C4-2B (cell line): Measurements from ENCODE around the gene PHLDB2.

Experiments used
- H3K27ac ChIP-seq: fragments of 450-650 bp; 2 replicates; pipeline ENCODE4 v1.5.1; 2017
- ZFX ChIP-seq: fragments of 450-650 bp; IDR thresholded peaks from 2 replicates; pipeline ENCODE4 v1.6.1; 2017
- TF ChIP-seq, protein P1 (sequence below): fragments of 450-650 bp; conservative IDR thresholded peaks from 2 replicates; pipeline ENCODE4 v1.5.1; 2017; ENCODE audit warnings: mild to moderate bottlenecking

PHLDB2 gene

GRCh38 chr3:111986800-111987199 is 127.7 kb downstream of the PHLDB2 start:
- no peak overlapping the region for H3K27ac ChIP-seq
- TF ChIP-seq, protein P1, sequence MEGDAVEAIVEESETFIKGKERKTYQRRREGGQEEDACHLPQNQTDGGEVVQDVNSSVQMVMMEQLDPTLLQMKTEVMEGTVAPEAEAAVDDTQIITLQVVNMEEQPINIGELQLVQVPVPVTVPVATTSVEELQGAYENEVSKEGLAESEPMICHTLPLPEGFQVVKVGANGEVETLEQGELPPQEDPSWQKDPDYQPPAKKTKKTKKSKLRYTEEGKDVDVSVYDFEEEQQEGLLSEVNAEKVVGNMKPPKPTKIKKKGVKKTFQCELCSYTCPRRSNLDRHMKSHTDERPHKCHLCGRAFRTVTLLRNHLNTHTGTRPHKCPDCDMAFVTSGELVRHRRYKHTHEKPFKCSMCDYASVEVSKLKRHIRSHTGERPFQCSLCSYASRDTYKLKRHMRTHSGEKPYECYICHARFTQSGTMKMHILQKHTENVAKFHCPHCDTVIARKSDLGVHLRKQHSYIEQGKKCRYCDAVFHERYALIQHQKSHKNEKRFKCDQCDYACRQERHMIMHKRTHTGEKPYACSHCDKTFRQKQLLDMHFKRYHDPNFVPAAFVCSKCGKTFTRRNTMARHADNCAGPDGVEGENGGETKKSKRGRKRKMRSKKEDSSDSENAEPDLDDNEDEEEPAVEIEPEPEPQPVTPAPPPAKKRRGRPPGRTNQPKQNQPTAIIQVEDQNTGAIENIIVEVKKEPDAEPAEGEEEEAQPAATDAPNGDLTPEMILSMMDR, result no peak
- TF ChIP-seq ZFX, result no peak

DNA sequence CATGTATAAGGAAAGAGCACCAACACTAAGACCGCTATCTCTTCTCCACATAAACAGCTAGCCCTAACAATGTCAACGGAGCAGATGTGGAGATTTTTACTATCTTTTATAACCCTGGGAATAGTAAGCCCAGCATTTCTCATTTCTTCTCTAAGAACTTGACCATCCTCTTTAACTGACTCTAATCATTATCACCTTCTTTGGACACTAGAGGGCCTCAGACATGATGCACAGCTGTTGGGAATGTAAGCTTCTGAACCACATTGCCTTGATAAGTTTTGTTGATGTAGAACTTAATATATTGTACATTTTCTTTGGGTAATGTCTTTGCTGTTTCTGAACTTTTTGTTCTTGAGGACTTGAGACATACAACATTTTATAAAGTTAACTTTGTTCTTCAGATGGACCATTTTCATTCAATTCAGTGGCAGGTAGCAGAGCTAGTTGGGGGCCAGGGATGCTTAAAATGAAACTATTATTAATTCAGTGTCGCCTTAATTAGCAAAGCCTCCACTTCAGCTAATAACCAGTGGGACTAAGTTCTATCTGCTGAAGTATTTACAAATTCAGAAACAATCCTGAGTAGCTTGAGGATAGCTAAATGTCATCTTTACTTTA is 130.1 kb downstream of the PHLDB2 start:
- TF ChIP-seq ZFX, result no peak
- TF ChIP-seq, protein P1, result peak; percentile 83
- no peak overlapping the region for H3K27ac ChIP-seq

- TF ChIP-seq, protein P1, result no peak
- TF ChIP-seq ZFX, result no peak
- no peak overlapping the region for H3K27ac ChIP-seq
Observed at GRCh38 chr3:111993038-111993437, 134.0 kb downstream of the PHLDB2 start.

DNA sequence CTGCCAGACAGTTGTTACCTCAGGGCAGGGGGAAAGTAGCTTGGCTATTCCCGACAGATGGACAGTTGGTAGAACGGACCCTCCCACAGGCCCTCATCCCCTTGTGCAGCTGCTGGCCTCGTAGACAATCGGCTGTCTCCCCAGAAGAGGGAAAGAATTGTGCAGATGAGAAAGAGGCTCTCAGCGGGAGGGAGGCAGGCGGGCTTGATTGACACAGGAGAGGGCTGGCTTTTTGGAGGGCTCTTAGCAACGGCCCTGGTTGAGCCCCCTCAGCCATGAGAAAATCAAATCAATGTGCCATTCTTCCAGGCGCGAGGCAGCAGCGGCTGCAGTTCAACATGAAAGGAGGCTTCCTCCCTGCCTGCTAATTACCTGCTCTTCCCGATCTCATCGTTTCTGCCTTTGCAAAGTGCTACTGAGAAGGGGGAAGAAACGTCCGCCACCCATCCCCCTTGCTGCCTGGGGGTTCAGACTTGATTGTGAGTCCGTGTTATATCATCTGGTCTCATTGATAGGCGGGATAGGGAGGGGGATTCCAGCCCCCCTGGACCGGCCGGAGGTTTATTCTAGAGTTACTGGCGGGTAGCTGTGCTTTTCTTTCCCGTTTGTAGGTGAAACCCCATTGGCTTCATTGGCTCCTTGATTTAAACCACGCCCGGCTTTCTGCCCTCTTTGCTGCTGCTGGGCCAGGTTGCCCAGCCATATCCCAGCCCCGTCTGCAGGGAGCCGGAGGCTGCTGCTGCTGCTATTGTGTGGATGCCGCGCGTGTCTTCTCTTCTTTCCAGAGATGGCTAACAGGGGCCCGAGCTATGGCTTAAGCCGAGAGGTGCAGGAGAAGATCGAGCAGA is 139.8 kb downstream of the PHLDB2 start, which contains the start of gene TAGLN3:
TAGLN3 (plus strand) TSS at position 287 of the 848 bp plus-strand sequence; CDS start at position 788, 501 bp downstream.
- no peak for TF ChIP-seq ZFX
- TF ChIP-seq, protein P1, result no peak
- H3K27ac ChIP-seq, result no peak within 1 kb of the TSS

DNA sequence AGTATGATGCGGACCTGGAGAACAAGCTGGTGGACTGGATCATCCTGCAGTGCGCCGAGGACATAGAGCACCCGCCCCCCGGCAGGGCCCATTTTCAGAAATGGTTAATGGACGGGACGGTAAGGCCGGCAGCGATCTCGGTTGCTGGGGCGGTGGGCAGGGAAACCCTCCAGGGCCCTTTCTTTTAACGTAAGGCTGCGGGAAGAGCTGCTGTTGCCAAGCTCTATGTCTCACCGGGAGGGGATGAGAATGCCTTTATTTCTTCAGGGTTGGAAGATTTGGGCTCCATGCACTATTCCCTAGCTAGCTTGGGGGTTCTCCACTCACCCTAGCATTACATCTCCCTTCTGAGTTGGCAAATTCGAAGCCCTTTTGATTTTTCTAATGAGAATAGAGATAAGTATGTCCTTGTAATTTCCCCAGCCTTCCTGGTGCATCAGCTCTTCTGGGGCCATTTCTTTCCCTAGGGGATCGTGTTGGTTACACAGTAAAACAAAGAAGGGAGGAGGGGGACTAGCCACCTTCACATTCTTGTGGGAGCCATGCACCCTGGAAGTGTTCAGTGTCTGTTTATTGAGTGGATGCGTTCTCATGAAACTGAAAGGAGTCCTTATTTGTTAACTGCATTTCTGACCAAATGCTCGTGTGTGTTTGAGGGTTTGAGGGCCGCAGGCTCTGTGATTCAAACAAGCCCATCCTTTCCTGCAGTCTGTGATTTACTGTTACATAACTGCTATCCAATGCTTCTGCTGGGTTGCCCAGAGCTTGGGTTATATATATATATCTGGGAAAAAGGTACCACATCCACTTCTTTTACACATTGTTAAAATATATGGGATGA is 140.6 kb downstream of the PHLDB2 start:
- no peak overlapping the region for H3K27ac ChIP-seq
- TF ChIP-seq, protein P1, result no peak
- no peak for TF ChIP-seq ZFX

DNA sequence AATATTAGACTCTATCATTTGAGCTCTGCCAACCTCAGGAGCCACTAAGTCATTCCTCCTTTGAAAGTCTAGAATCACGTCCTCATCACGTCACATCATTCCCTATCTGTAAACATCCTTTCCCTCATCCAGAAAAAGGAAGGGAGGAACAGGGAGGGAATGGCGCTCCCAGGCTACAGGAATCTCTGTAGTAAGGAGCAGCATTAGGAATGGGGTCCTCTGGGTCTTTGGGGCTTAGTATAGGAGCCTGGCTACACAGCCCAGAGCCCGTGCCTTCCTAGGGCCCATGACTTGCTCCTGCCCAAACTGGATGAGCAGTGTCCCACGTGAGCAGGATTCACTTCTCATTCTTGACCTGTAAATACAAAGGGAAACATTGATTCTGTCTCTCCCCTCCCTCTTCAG is 141.3 kb downstream of the PHLDB2 start:
- no peak overlapping the region for H3K27ac ChIP-seq
- no peak for TF ChIP-seq ZFX
- TF ChIP-seq, protein P1, result no peak
